Measurements from ENCODE around the gene NINL.

The NINL gene

GRCh38 chr20:25499031-25499430 lies 86.3 kb downstream of the NINL start:
- H3K27ac ChIP-seq (ENCODE audit: low read depth, low read length), result no peak overlapping the region
- H3K4me1 ChIP-seq (ENCODE audit: insufficient read depth, low read length), result no peaks in the 10 kb centered on the region
- WGBS, result 95% methylated on average over 13 of the region's 13 CpGs
- no peaks in the 10 kb centered on the region for H3K27me3 ChIP-seq (ENCODE audit: insufficient read depth, low read length)
- peaks cover 51% of the 10 kb centered on the region for H3K36me3 ChIP-seq (ENCODE audit: insufficient read depth, low read length)
- H3K4me3 ChIP-seq (ENCODE audit: low read length), result no peak overlapping the region
- H3K9me3 ChIP-seq (ENCODE audit: insufficient read depth, low read depth, low read length), result no peaks in the 10 kb centered on the region
- H3K9ac ChIP-seq (ENCODE audit: low read depth, low read length), result no peak overlapping the region

GRCh38 chr20:25498280-25498606 lies 87.1 kb downstream of the NINL start:
- Histone ChIP-seq H3K36me3 (ENCODE audit: insufficient read depth, low read length) (peaks cover 45% of the 10 kb centered on the region), H3K27ac (ENCODE audit: low read depth, low read length) (no peak overlapping the region), H3K4me1 (ENCODE audit: insufficient read depth, low read length) (no peaks in the 10 kb centered on the region), H3K27me3 (ENCODE audit: insufficient read depth, low read length) (no peaks in the 10 kb centered on the region), H3K4me3 (ENCODE audit: low read length) (no peak overlapping the region), H3K9me3 (ENCODE audit: insufficient read depth, low read depth, low read length) (no peaks in the 10 kb centered on the region), H3K9ac (ENCODE audit: low read depth, low read length) (no peak overlapping the region)
- 98% methylated on average over 6 of the region's 6 CpGs for WGBS

GRCh38 chr20:25497586-25498279 lies 87.6 kb downstream of the NINL start:
- WGBS, result 95% methylated on average over 22 of the region's 22 CpGs
- H3K9me3 ChIP-seq (ENCODE audit: insufficient read depth, low read depth, low read length), result no peaks in the 10 kb centered on the region
- H3K4me3 ChIP-seq (ENCODE audit: low read length), result no peak overlapping the region
- H3K36me3 ChIP-seq (ENCODE audit: insufficient read depth, low read length), result peaks cover 41% of the 10 kb centered on the region
- H3K27me3 ChIP-seq (ENCODE audit: insufficient read depth, low read length), result no peaks in the 10 kb centered on the region
- H3K4me1 ChIP-seq (ENCODE audit: insufficient read depth, low read length), result no peaks in the 10 kb centered on the region
- H3K27ac ChIP-seq (ENCODE audit: low read depth, low read length), result no peak overlapping the region
- no peak overlapping the region for H3K9ac ChIP-seq (ENCODE audit: low read depth, low read length)

- no peaks in the 10 kb centered on the region for H3K27me3 ChIP-seq (ENCODE audit: insufficient read depth, low read length)
These were observed 88.3 kb downstream of the NINL start for GRCh38 chr20:25496968-25497401.

GRCh38 chr20:25496165-25496967 lies 89.0 kb downstream of the NINL start:
- H3K4me3 ChIP-seq (ENCODE audit: low read length), result no peak overlapping the region
- no peaks in the 10 kb centered on the region for H3K9me3 ChIP-seq (ENCODE audit: insufficient read depth, low read depth, low read length)
- no peak overlapping the region for H3K9ac ChIP-seq (ENCODE audit: low read depth, low read length)
- no peaks in the 10 kb centered on the region for H3K27me3 ChIP-seq (ENCODE audit: insufficient read depth, low read length)
- no peak overlapping the region for H3K27ac ChIP-seq (ENCODE audit: low read depth, low read length)
- H3K4me1 ChIP-seq (ENCODE audit: insufficient read depth, low read length), result no peaks in the 10 kb centered on the region
- H3K36me3 ChIP-seq (ENCODE audit: insufficient read depth, low read length), result peaks cover 33% of the 10 kb centered on the region
- 93% methylated on average over 14 of the region's 14 CpGs for WGBS

More at GRCh38 chr20:25496968-25497401, 88.3 kb downstream of the NINL start:
- no peak overlapping the region for H3K4me3 ChIP-seq (ENCODE audit: low read length)
- no peak overlapping the region for H3K27ac ChIP-seq (ENCODE audit: low read depth, low read length)
- H3K4me1 ChIP-seq (ENCODE audit: insufficient read depth, low read length), result no peaks in the 10 kb centered on the region
- H3K36me3 ChIP-seq (ENCODE audit: insufficient read depth, low read length), result peaks cover 35% of the 10 kb centered on the region
- H3K9me3 ChIP-seq (ENCODE audit: insufficient read depth, low read depth, low read length), result no peaks in the 10 kb centered on the region
- no peak overlapping the region for H3K9ac ChIP-seq (ENCODE audit: low read depth, low read length)
- WGBS, result 95% methylated on average over 9 of the region's 9 CpGs

- no peaks in the 10 kb centered on the region for H3K4me1 ChIP-seq (ENCODE audit: insufficient read depth, low read length)
- H3K9me3 ChIP-seq (ENCODE audit: insufficient read depth, low read depth, low read length), result no peaks in the 10 kb centered on the region
- no peaks in the 10 kb centered on the region for H3K27me3 ChIP-seq (ENCODE audit: insufficient read depth, low read length)
- WGBS, result 95% methylated on average over 18 of the region's 18 CpGs
- no peak overlapping the region for H3K27ac ChIP-seq (ENCODE audit: low read depth, low read length)
- peaks cover 30% of the 10 kb centered on the region for H3K36me3 ChIP-seq (ENCODE audit: insufficient read depth, low read length)
- no peak overlapping the region for H3K4me3 ChIP-seq (ENCODE audit: low read length)
- H3K9ac ChIP-seq (ENCODE audit: low read depth, low read length), result no peak overlapping the region
These were observed 90.0 kb downstream of the NINL start for GRCh38 chr20:25495189-25495824.

- no peaks in the 10 kb centered on the region for H3K9me3 ChIP-seq (ENCODE audit: insufficient read depth, low read depth, low read length)
- H3K9ac ChIP-seq (ENCODE audit: low read depth, low read length), result no peak overlapping the region
- H3K27ac ChIP-seq (ENCODE audit: low read depth, low read length), result no peak overlapping the region
- H3K4me3 ChIP-seq (ENCODE audit: low read length), result no peak overlapping the region
- peaks cover 5% of the 10 kb centered on the region for H3K4me1 ChIP-seq (ENCODE audit: insufficient read depth, low read length)
- no peaks in the 10 kb centered on the region for H3K27me3 ChIP-seq (ENCODE audit: insufficient read depth, low read length)
- H3K36me3 ChIP-seq (ENCODE audit: insufficient read depth, low read length), result peaks cover 30% of the 10 kb centered on the region
- WGBS, result 95% methylated on average over 17 of the region's 17 CpGs
These were observed 90.7 kb downstream of the NINL start for GRCh38 chr20:25494506-25495188.

- Histone ChIP-seq H3K27me3 (ENCODE audit: insufficient read depth, low read length) (no peaks in the 10 kb centered on the region), H3K27ac (ENCODE audit: low read depth, low read length) (no peak overlapping the region), H3K4me1 (ENCODE audit: insufficient read depth, low read length) (peaks cover 6% of the 10 kb centered on the region), H3K9ac (ENCODE audit: low read depth, low read length) (no peak overlapping the region), H3K36me3 (ENCODE audit: insufficient read depth, low read length) (peaks cover 29% of the 10 kb centered on the region), H3K9me3 (ENCODE audit: insufficient read depth, low read depth, low read length) (no peaks in the 10 kb centered on the region), H3K4me3 (ENCODE audit: low read length) (no peak overlapping the region)
- 96% methylated on average over 10 of the region's 10 CpGs for WGBS
These were observed 91.4 kb downstream of the NINL start for GRCh38 chr20:25493748-25494505.

- H3K4me3 ChIP-seq (ENCODE audit: low read length), result no peak overlapping the region
- no peaks in the 10 kb centered on the region for H3K27me3 ChIP-seq (ENCODE audit: insufficient read depth, low read length)
- H3K27ac ChIP-seq (ENCODE audit: low read depth, low read length), result no peak overlapping the region
- H3K4me1 ChIP-seq (ENCODE audit: insufficient read depth, low read length), result peaks cover 6% of the 10 kb centered on the region
- no peaks in the 10 kb centered on the region for H3K9me3 ChIP-seq (ENCODE audit: insufficient read depth, low read depth, low read length)
- H3K36me3 ChIP-seq (ENCODE audit: insufficient read depth, low read length), result peaks cover 29% of the 10 kb centered on the region
- no peak overlapping the region for H3K9ac ChIP-seq (ENCODE audit: low read depth, low read length)
- WGBS, result 88% methylated on average over 10 of the region's 10 CpGs
These were observed 92.2 kb downstream of the NINL start for GRCh38 chr20:25493137-25493536.

- H3K4me3 ChIP-seq (ENCODE audit: low read length), result no peak overlapping the region
- H3K27me3 ChIP-seq (ENCODE audit: insufficient read depth, low read length), result no peaks in the 10 kb centered on the region
- no peak overlapping the region for H3K9ac ChIP-seq (ENCODE audit: low read depth, low read length)
- WGBS, result 94% methylated on average over 12 of the region's 12 CpGs
- H3K4me1 ChIP-seq (ENCODE audit: insufficient read depth, low read length), result peaks cover 6% of the 10 kb centered on the region
- H3K36me3 ChIP-seq (ENCODE audit: insufficient read depth, low read length), result peaks cover 35% of the 10 kb centered on the region
- no peaks in the 10 kb centered on the region for H3K9me3 ChIP-seq (ENCODE audit: insufficient read depth, low read depth, low read length)
- H3K27ac ChIP-seq (ENCODE audit: low read depth, low read length), result no peak overlapping the region
These were observed 93.8 kb downstream of the NINL start for GRCh38 chr20:25491446-25492038.

Measured in HUES64 (cell line).